Esophagus mucosa (tissue), 1 donor: ENCODE data around the gene LCTL. TPM values are rescaled to one million over a fixed set of nuclear protein-coding genes. Genes with fewer than 3 reads are reported as not detected.

Experiments used
- ATAC-seq: fragments of 200-7000 bp; cut with Tn5 transposase; one replicate; pipeline ENCODE4 v1.9.1; 2020
- total RNA-seq: library from RNA; stranded (reverse); gene quantifications from one replicate; pipeline ENCODE4 v1.2.4, GENCODE V29; 2023
- donor health status: DM: yes; HTN: yes; CAD: no.

The LCTL gene
- total RNA-seq = not detected

- ATAC-seq = no peak
Observed at GRCh38 chr15:66565741-66566144, at the start of gene LCTL. Gene LCTL (minus strand): TSS chr15:66565998. CDS start chr15:66565365, 633 bp downstream.

- no peak for ATAC-seq
Observed at GRCh38 chr15:66614951-66615760, 49.4 kb upstream of the LCTL start.

- ATAC-seq = no peak
Observed at GRCh38 chr15:66614456-66614855, 48.7 kb upstream of the LCTL start.

- ATAC-seq = no peak
Observed at GRCh38 chr15:66613743-66614142, 47.9 kb upstream of the LCTL start.

- ATAC-seq = peak; percentile 51
Observed at GRCh38 chr15:66611257-66612053, 45.7 kb upstream of the LCTL start.

- no peak for ATAC-seq
Observed at GRCh38 chr15:66609876-66610275, 44.1 kb upstream of the LCTL start.

- no peak for ATAC-seq
Observed at GRCh38 chr15:66608881-66609280, 43.1 kb upstream of the LCTL start.

GRCh38 chr15:66608159-66608558, 42.4 kb upstream of the LCTL start:
- ATAC-seq = no peak

- ATAC-seq = peak; percentile 72
Observed at GRCh38 chr15:66603301-66604179, 37.7 kb upstream of the LCTL start.

- ATAC-seq = no peak
Observed at GRCh38 chr15:66601521-66601920, 35.7 kb upstream of the LCTL start.

- ATAC-seq = no peak
Observed at GRCh38 chr15:66600240-66600627, 34.4 kb upstream of the LCTL start.

GRCh38 chr15:66599536-66600239, 33.9 kb upstream of the LCTL start:
- ATAC-seq = no peak

GRCh38 chr15:66598095-66598815, 32.5 kb upstream of the LCTL start:
- peak; percentile 19 for ATAC-seq

GRCh38 chr15:66595931-66596545, 30.2 kb upstream of the LCTL start:
- ATAC-seq = no peak

GRCh38 chr15:66595332-66595731, 29.5 kb upstream of the LCTL start:
- ATAC-seq = no peak

GRCh38 chr15:66594836-66595235, 29.0 kb upstream of the LCTL start:
- no peak for ATAC-seq

GRCh38 chr15:66594344-66594743, 28.5 kb upstream of the LCTL start:
- no peak for ATAC-seq

- ATAC-seq = no peak
Observed at GRCh38 chr15:66593219-66593780, 27.5 kb upstream of the LCTL start.

- no peak for ATAC-seq
Observed at GRCh38 chr15:66592505-66593218, 26.9 kb upstream of the LCTL start.

GRCh38 chr15:66591322-66591862, 25.6 kb upstream of the LCTL start:
- no peak for ATAC-seq
